Pancreas (tissue), 10 donors: ENCODE data around the gene POLR2C. TPM values are rescaled to one million over a fixed set of nuclear protein-coding genes. Genes with fewer than 3 reads are reported as not detected.

Experiments used
- ATAC-seq, 4 donors: fragments of 200-7000 bp; cut with Tn5 transposase; one replicate each; pipeline versions ENCODE4 v1.8.0 to v1.9.1; 2020; ENCODE audit warnings: mild to moderate bottlenecking in 4 of 4, moderate library complexity in 4 of 4
- DNase-seq, 6 donors: peaks; one replicate each; pipeline ENCODE4 v3.0.0-alpha.2; 2020
- FAIRE-seq: peaks from 2 replicates; lab custom pipeline; 2012; peaks lifted over from hg19 to GRCh38; lab: Jason Lieb, UNC
- H3K27ac ChIP-seq, 4 donors: fragments of 200-600 bp; sonication (generic); 1 replicate in 3 of 4; 2 replicates in 1 of 4; pipeline versions ENCODE4 v1.5.0 to v1.8.0; 2020
- H3K27me3 ChIP-seq, 4 donors: fragments of 200-600 bp; one replicate each; pipeline ENCODE4 v1.8.0; 2021
- H3K36me3 ChIP-seq, 3 donors: fragments of 200-600 bp; sonication (generic) in 1 of 3; one replicate each; pipeline versions ENCODE4 v1.5.0 to v1.8.0; 2020 to 2021
- H3K4me1 ChIP-seq, 3 donors: fragments of 200-600 bp; one replicate each; pipeline ENCODE4 v1.8.0; 2021
- H3K4me3 ChIP-seq, 4 donors: fragments of 200-600 bp; sonication (generic) in 2 of 4; one replicate each; pipeline versions ENCODE4 v1.5.0 to v1.8.0; 2020 to 2021
- H3K9me3 ChIP-seq, 4 donors: fragments of 200-600 bp; one replicate each; pipeline ENCODE4 v1.8.0; 2021
- CTCF ChIP-seq, 4 donors: fragments of 200-600 bp; sonication (generic) in 3 of 4; IDR thresholded peaks; one replicate each; pipeline versions ENCODE4 v1.5.0 to v1.8.0; 2021; ENCODE audit warnings: antibody characterized with exemption in 4 of 4
- WGBS, 2 donors: extraction: QIAGEN DNeasy Blood & Tissue Kit; methylation state at CpG; one replicate each; pipeline ENCODE4 v1.1.7; 2013; 5-methylcytosine and 5-hydroxymethylcytosine counted together
- intact Hi-C, 3 donors: fragments of 100-400 bp; cut with DNase I; formaldehyde crosslinking; loops; one replicate each; pipeline versions ENCODE4 v1.11.1 to v1.14.2; 2022
- polyA plus RNA-seq, 2 donors: library from polyadenylated mRNA; stranded (reverse); fragments of 200-250 nt; gene quantifications; one replicate each; pipeline ENCODE4 v1.2.3, GENCODE V29; 2013
- total RNA-seq, 6 donors: library from RNA; stranded (reverse); fragmentation: NEBNext Ultra II Directional in 4 of 6; extraction: Animal tissue kit (Norgen Biotek cat#: 25700) in 4 of 6; gene quantifications; one replicate each; pipeline versions ENCODE4 v1.2.1 to v1.2.4, GENCODE V29; 2021 to 2023
- donor health status: healthy with polysubstance abuse.
- donor health status: DM: no; HTN: no; CAD: no; lungs with moderate emphysema.
- donor health status: DM: no; HTN: no; CAD: no.
- donor health status: control.
- donor health status: control.
- donor health status: Bipolar disorder and iron deficiency.
- donor health status: DM: yes; HTN: yes; CAD: no.
- donor health status: DM: no; HTN: no; CAD: no.
- donor health status: DM: no; HTN: no; CAD: no.
- donor health status: DM: yes; HTN: yes; CAD: no.

POLR2C gene
- total and polyA plus RNA-seq, 8 donors, result 20.4 to 43.9 (median 25.1) TPM

- no peak for FAIRE-seq
- Histone ChIP-seq H3K27ac (no peak overlapping the region), H3K4me1 (no peaks in the 10 kb centered on the region), H3K4me3 (no peak overlapping the region), H3K9me3 (no peaks in the 10 kb centered on the region), H3K36me3 (peaks cover 0 to 25% (median 10%) of the 10 kb centered on the region in 3 donors), H3K27me3 (no peaks in the 10 kb centered on the region)
- ATAC-seq, result no peak
- DNase-seq, result no peak
- intact Hi-C loops, result loop anchor here in 2 of 3 donors (10.0 kb wide), 2 partner anchors 88 to 332 kb away; partner anchors contain the start of gene CPNE2 (in 1 of the 2)
- 86 to 90% methylated on average over 7 of the region's 7 CpGs for WGBS, 2 donors
- no peak for TF ChIP-seq CTCF (IDR thresholded peaks at IDR 0.05)
These were observed 36.1 kb upstream of the POLR2C start for GRCh38 chr16:57426356-57426755.

GRCh38 chr16:57427307-57427706, 35.2 kb upstream of the POLR2C start:
- ATAC-seq (no peak), FAIRE-seq (no peak)
- no peaks in the 10 kb centered on the region for H3K4me1 ChIP-seq

GRCh38 chr16:57427824-57428223, 34.7 kb upstream of the POLR2C start:
- no peak for FAIRE-seq
- intact Hi-C loops, result loop anchor here in 2 of 3 donors (10.0 kb wide), 2 partner anchors 87 to 333 kb away; partner anchors contain the start of gene CPNE2 (in 1 of the 2)

More at GRCh38 chr16:57427307-57427706, 35.2 kb upstream of the POLR2C start:
- intact Hi-C loops, result loop anchor here in 2 of 3 donors (10.0 kb wide), 2 partner anchors 87 to 333 kb away; partner anchors contain the start of gene CPNE2 (in 1 of the 2)
- H3K27me3 ChIP-seq, result no peaks in the 10 kb centered on the region
- no peak for TF ChIP-seq CTCF (IDR thresholded peaks at IDR 0.05)
- no peak for DNase-seq
- WGBS, 2 donors, result 84 to 89% methylated on average over 8 of the region's 8 CpGs
- H3K27ac ChIP-seq, result no peak overlapping the region
- H3K9me3 ChIP-seq, result no peaks in the 10 kb centered on the region
- H3K4me3 ChIP-seq, result no peak overlapping the region
- H3K36me3 ChIP-seq, result peaks cover 0 to 32% (median 10%) of the 10 kb centered on the region in 3 donors

GRCh38 chr16:57430955-57431354, 31.5 kb upstream of the POLR2C start:
- FAIRE-seq, result no peak
- Histone ChIP-seq H3K4me3 (no peak overlapping the region), H3K4me1 (no peaks in the 10 kb centered on the region), H3K27ac (no peak overlapping the region), H3K9me3 (no peaks in the 10 kb centered on the region), H3K36me3 (peaks cover 0 to 35% (median 20%) of the 10 kb centered on the region in 3 donors), H3K27me3 (no peaks in the 10 kb centered on the region)
- WGBS, 2 donors, result 80 to 81% methylated on average over 5 of the region's 5 CpGs
- no peak for DNase-seq
- intact Hi-C loops, result no loop called here
- TF ChIP-seq CTCF (IDR thresholded peaks at IDR 0.05), result no peak
- ATAC-seq, result no peak

More at GRCh38 chr16:57427824-57428223, 34.7 kb upstream of the POLR2C start:
- no peak for TF ChIP-seq CTCF (IDR thresholded peaks at IDR 0.05)
- no peaks in the 10 kb centered on the region for H3K9me3 ChIP-seq
- ATAC-seq, result no peak
- H3K4me3 ChIP-seq, result no peak overlapping the region
- no peaks in the 10 kb centered on the region for H3K27me3 ChIP-seq
- H3K4me1 ChIP-seq, result no peaks in the 10 kb centered on the region
- peaks cover 0 to 32% (median 10%) of the 10 kb centered on the region in 3 donors for H3K36me3 ChIP-seq
- no peak for DNase-seq
- H3K27ac ChIP-seq, result no peak overlapping the region

- no peak for DNase-seq
- Histone ChIP-seq H3K9me3 (no peaks in the 10 kb centered on the region), H3K27ac (no peak overlapping the region), H3K4me1 (no peaks in the 10 kb centered on the region), H3K36me3 (peaks cover 0 to 41% (median 20%) of the 10 kb centered on the region in 3 donors), H3K4me3 (no peak overlapping the region), H3K27me3 (no peaks in the 10 kb centered on the region)
- FAIRE-seq, result no peak
- TF ChIP-seq CTCF (IDR thresholded peaks at IDR 0.05), result no peak
- WGBS, 2 donors, result 33 to 70% methylated on average over 2 of the region's 2 CpGs
- intact Hi-C loops, result no loop called here
- peak; percentile 58 to 94 (median 74) for ATAC-seq
These were observed 30.0 kb upstream of the POLR2C start for GRCh38 chr16:57432505-57432904.
